Smooth muscle cell (in vitro differentiated cells): ENCODE data around the gene FTCDNL1. TPM values are rescaled to one million over a fixed set of nuclear protein-coding genes. Genes with fewer than 3 reads are reported as not detected.
A peak's percentile ranks its signal among the peaks of the same experiment; 100 is the strongest.

Source experiments
- DNase-seq: peaks from one replicate; lab custom pipeline; 2025; ENCODE audit not compliant: unreplicated experiment; lab: John Stamatoyannopoulos, UW
- H2AFZ ChIP-seq: fragments of 200-600 bp; sonication (generic); 2 replicates; pipeline ENCODE4 v1.6.0; 2016; ENCODE audit warnings: antibody characterized with exemption, low read depth, mild to moderate bottlenecking
- H3F3A ChIP-seq: fragments of 200-600 bp; sonication (generic); 2 replicates; pipeline ENCODE4 v1.6.0; 2017; ENCODE audit warnings: antibody characterized with exemption, low read depth
- H3K27ac ChIP-seq: fragments of 200-600 bp; sonication (generic); 2 replicates; pipeline ENCODE4 v1.5.1; 2016; ENCODE audit warnings: low read depth, mild to moderate bottlenecking
- H3K27me3 ChIP-seq: fragments of 200-600 bp; sonication (generic); 2 replicates; pipeline ENCODE4 v1.6.1; 2016; ENCODE audit warnings: low read depth, mild to moderate bottlenecking
- H3K36me3 ChIP-seq: fragments of 200-600 bp; sonication (generic); 2 replicates; pipeline ENCODE4 v1.5.1; 2016; ENCODE audit warnings: low read depth
- H3K4me1 ChIP-seq: fragments of 200-600 bp; sonication (generic); 2 replicates; pipeline ENCODE4 v1.5.1; 2016; ENCODE audit warnings: low read depth
- H3K4me2 ChIP-seq: fragments of 200-600 bp; sonication (generic); 2 replicates; pipeline ENCODE4 v1.6.0; 2016; ENCODE audit warnings: mild to moderate bottlenecking
- H3K4me3 ChIP-seq: fragments of 200-600 bp; sonication (generic); 2 replicates; pipeline ENCODE4 v1.5.1; 2016; ENCODE audit warnings: mild to moderate bottlenecking
- H3K79me2 ChIP-seq: fragments of 200-600 bp; sonication (generic); 2 replicates; pipeline ENCODE4 v1.6.0; 2016; ENCODE audit warnings: low read depth, mild to moderate bottlenecking
- H3K9ac ChIP-seq: fragments of 200-600 bp; sonication (generic); 2 replicates; pipeline ENCODE4 v1.6.0; 2016; ENCODE audit warnings: low read depth
- H3K9me3 ChIP-seq: fragments of 200-600 bp; sonication (generic); replicated peaks from 2 replicates; pipeline ENCODE4 v1.5.1; 2016; ENCODE audit warnings: low read depth
- H4K20me1 ChIP-seq: fragments of 200-600 bp; sonication (generic); 2 replicates; pipeline ENCODE4 v1.6.0; 2016; ENCODE audit warnings: low read depth
- CTCF ChIP-seq: fragments of 200-600 bp; sonication (generic); IDR thresholded peaks from 2 replicates; pipeline ENCODE4 v1.5.1; 2017; ENCODE audit warnings: borderline replicate concordance, mild to moderate bottlenecking, antibody characterized with exemption; ENCODE audit not compliant: insufficient read depth, poor library complexity, severe bottlenecking
- WGBS: methylation state at CpG from one replicate; pipeline ENCODE4 v1.1.7; 2016; ENCODE audit warnings: low lambda C conversion rate; 5-methylcytosine and 5-hydroxymethylcytosine counted together
- polyA plus RNA-seq: library from polyadenylated mRNA; unstranded; fragments of >200 nt; fragmentation: Nextera tagmentation; extraction: Ambion mirVana; gene quantifications from 2 replicates; pipeline ENCODE4 v1.2.1, GENCODE V29; 2016
- total RNA-seq: library from RNA; depleted of rRNA; stranded (reverse); fragments of >200 nt; gene quantifications from 2 replicates; pipeline ENCODE4 v1.2.3, GENCODE V29; 2014

Gene FTCDNL1
- total and polyA plus RNA-seq, 2 experiments from 2014 or later: 0.66 TPM; not detected in 1

GRCh38 chr2:199883474-199884212 is 32.7 kb upstream of the FTCDNL1 start:
- no peak for TF ChIP-seq CTCF
- Histone ChIP-seq H3K4me1 (peaks cover 10% of the 10 kb centered on the region), H3K79me2 (no peaks in the 10 kb centered on the region), H3F3A (peaks cover 6% of the 10 kb centered on the region), H4K20me1 (no peaks in the 10 kb centered on the region), H3K4me3 (no peak overlapping the region), H3K9me3 (no peaks in the 10 kb centered on the region), H3K9ac (no peak overlapping the region), H3K36me3 (no peaks in the 10 kb centered on the region), H3K27ac (no peak overlapping the region), H3K27me3 (no peaks in the 10 kb centered on the region), H3K4me2 (no peak overlapping the region), H2AFZ (no peak overlapping the region)
- WGBS: 88% methylated on average over 6 of the region's 6 CpGs
- DNase-seq: no peak

- no peaks in the 10 kb centered on the region for H4K20me1 ChIP-seq
- TF ChIP-seq CTCF: no peak
- H3K36me3 ChIP-seq: no peaks in the 10 kb centered on the region
- no peak overlapping the region for H3K4me3 ChIP-seq
- peak overlapping the region; percentile 13 for H3K4me2 ChIP-seq
- H2AFZ ChIP-seq: no peak overlapping the region
- no peaks in the 10 kb centered on the region for H3K27me3 ChIP-seq
- no peak overlapping the region for H3K9ac ChIP-seq
- DNase-seq: no peak
- H3K4me1 ChIP-seq: peaks cover 10% of the 10 kb centered on the region
- no peak overlapping the region for H3K27ac ChIP-seq
- H3K79me2 ChIP-seq: no peaks in the 10 kb centered on the region
- H3K9me3 ChIP-seq: no peaks in the 10 kb centered on the region
- H3F3A ChIP-seq: peaks cover 6% of the 10 kb centered on the region
Observed at GRCh38 chr2:199882667-199883066, 31.7 kb upstream of the FTCDNL1 start.

GRCh38 chr2:199875400-199875799 is 24.4 kb upstream of the FTCDNL1 start:
- 83% methylated on average over 1 of the region's 1 CpG for WGBS
- Histone ChIP-seq H3K79me2 (no peaks in the 10 kb centered on the region), H3K4me3 (no peak overlapping the region), H3F3A (no peaks in the 10 kb centered on the region), H3K9ac (no peak overlapping the region), H3K36me3 (no peaks in the 10 kb centered on the region), H4K20me1 (no peaks in the 10 kb centered on the region), H2AFZ (no peak overlapping the region), H3K27ac (no peak overlapping the region), H3K4me1 (peaks cover 2% of the 10 kb centered on the region), H3K27me3 (no peaks in the 10 kb centered on the region), H3K9me3 (no peaks in the 10 kb centered on the region), H3K4me2 (no peak overlapping the region)
- no peak for TF ChIP-seq CTCF
- DNase-seq: no peak

GRCh38 chr2:199874209-199874608 is 23.2 kb upstream of the FTCDNL1 start:
- no peak for DNase-seq
- no peaks in the 10 kb centered on the region for H3F3A ChIP-seq
- 95% methylated on average over 1 of the region's 1 CpG for WGBS
- no peaks in the 10 kb centered on the region for H3K9me3 ChIP-seq
- no peaks in the 10 kb centered on the region for H4K20me1 ChIP-seq
- TF ChIP-seq CTCF: no peak
- H3K4me1 ChIP-seq: peaks cover 13% of the 10 kb centered on the region
- no peak overlapping the region for H3K9ac ChIP-seq
- no peak overlapping the region for H3K4me2 ChIP-seq
- no peak overlapping the region for H3K4me3 ChIP-seq
- peaks cover 9% of the 10 kb centered on the region for H3K27me3 ChIP-seq
- no peak overlapping the region for H2AFZ ChIP-seq
- no peaks in the 10 kb centered on the region for H3K36me3 ChIP-seq
- H3K27ac ChIP-seq: no peak overlapping the region
- no peaks in the 10 kb centered on the region for H3K79me2 ChIP-seq
